Esophagus squamous epithelium (tissue), 4 donors: ENCODE measurements around the gene TPRKB.
"Not testable (repeated sequence)": the region's sequence is repeated elsewhere in the genome, so short reads cannot be mapped to it uniquely, and the experiment has no call there.

Experiments used
- POLR2A ChIP-seq, 4 donors: fragments of 450-650 bp; IDR thresholded peaks; one replicate each; pipeline ENCODE4 v1.6.1; 2017; ENCODE audit warnings: antibody characterized with exemption in 4 of 4, mild to moderate bottlenecking in 4 of 4, moderate library complexity in 3 of 4
- TF ChIP-seq, protein P1 (sequence below), 6 experiments: fragments of 450-650 bp in 4 of 6; fragments of 200-600 bp in 2 of 6; sonication (generic) in 2 of 6; IDR thresholded peaks; one replicate each; pipeline ENCODE4 v1.5.1; 2016 to 2019; ENCODE audit warnings: antibody characterized with exemption in 6 of 6, mild to moderate bottlenecking in 4 of 6, moderate library complexity in 4 of 6

DNA sequence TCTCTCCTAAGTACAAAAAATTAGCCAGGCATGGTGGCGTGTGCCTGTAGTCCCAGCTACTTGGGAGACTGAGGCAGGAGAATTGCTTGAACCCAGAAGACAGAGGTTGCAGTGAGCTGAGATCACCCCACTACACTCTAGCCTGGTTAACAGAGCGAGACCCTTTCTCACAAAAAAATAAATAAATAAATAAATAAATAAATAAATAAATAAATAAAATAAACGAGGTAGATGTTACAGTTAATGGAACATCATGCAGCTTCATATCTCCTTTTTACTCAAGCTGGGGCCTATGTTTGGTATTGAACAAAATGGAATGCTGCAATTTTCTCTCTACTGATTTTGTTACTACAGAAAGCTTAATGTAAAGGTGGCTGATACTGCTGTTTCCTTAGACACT lies 40.6 kb downstream of the TPRKB start:
- not testable (repeated sequence) for TF ChIP-seq POLR2A (IDR thresholded peaks at IDR 0.05)
- TF ChIP-seq, protein P1, sequence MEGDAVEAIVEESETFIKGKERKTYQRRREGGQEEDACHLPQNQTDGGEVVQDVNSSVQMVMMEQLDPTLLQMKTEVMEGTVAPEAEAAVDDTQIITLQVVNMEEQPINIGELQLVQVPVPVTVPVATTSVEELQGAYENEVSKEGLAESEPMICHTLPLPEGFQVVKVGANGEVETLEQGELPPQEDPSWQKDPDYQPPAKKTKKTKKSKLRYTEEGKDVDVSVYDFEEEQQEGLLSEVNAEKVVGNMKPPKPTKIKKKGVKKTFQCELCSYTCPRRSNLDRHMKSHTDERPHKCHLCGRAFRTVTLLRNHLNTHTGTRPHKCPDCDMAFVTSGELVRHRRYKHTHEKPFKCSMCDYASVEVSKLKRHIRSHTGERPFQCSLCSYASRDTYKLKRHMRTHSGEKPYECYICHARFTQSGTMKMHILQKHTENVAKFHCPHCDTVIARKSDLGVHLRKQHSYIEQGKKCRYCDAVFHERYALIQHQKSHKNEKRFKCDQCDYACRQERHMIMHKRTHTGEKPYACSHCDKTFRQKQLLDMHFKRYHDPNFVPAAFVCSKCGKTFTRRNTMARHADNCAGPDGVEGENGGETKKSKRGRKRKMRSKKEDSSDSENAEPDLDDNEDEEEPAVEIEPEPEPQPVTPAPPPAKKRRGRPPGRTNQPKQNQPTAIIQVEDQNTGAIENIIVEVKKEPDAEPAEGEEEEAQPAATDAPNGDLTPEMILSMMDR (IDR thresholded peaks at IDR 0.05): not testable (repeated sequence)
